Measurements from ENCODE around the gene LETMD1.
A peak's percentile ranks its signal among the peaks of the same experiment; 100 is the strongest.
"Not testable (repeated sequence)": the region's sequence is repeated elsewhere in the genome, so short reads cannot be mapped to it uniquely, and the experiment has no call there.

LETMD1 gene, protein sequence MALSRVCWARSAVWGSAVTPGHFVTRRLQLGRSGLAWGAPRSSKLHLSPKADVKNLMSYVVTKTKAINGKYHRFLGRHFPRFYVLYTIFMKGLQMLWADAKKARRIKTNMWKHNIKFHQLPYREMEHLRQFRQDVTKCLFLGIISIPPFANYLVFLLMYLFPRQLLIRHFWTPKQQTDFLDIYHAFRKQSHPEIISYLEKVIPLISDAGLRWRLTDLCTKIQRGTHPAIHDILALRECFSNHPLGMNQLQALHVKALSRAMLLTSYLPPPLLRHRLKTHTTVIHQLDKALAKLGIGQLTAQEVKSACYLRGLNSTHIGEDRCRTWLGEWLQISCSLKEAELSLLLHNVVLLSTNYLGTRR

DNA sequence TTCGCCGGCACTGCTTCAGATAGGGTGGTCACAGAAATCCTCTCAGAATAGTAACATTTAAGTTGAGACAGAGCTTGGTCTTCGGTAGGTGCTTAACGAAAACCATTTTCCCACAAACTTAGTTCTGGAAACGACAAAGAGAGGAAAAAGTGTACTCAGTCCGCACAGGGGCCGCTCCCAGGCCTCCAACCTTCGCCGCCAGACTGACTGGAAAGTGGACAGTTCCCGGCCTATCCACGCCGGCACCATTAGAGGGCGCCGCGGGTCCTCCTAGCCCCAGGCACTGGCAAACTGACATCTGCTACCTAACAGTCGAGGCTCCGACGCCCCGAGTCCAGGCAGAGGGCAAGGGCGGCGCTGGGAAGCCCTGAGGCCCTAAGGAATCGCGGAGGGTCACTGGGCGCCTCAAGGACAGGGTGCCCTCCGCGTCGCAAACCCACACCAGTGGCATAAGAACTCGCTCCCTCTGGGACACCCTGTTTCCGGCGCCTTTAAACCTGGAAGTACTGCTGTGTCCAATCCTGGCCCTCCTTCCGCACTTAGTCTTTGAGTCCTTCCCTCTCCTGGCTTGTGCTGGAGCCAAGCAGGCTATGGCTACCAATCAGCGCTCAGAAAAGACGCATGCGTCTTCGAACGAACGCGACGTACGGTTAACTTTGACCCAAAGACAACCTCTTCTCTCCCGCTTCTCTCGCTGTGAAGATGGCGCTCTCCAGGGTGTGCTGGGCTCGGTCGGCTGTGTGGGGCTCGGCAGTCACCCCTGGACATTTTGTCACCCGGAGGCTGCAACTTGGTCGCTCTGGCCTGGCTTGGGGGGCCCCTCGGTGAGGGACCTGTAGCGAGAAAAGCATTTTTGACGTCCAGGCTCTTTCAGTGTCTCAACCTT is at the start of gene LETMD1:
Gene LETMD1, plus strand, starts transcription at position 673 of the 886 bp plus-strand sequence. Its CDS starts 30 bp downstream, at position 703.
- peak; percentile 92 for DNase-seq

DNA sequence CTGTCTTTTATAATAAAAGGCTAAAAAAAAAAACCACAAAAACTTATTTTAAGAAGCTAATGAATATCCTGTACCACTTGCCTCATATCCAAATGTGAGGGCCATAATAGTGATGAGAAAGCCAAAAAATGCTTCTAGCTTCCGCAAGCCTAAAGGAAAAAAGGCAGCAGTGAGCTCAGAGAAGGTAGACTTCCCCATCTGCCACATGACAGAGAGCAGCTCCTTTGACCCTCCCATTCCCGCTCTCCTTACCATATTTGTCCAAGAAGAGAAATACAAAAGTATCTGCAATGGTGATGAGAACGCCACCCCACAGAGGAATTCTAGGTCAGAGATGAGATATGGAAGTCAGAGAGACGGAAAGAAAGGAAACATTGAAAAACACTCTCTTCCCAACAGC is 49.0 kb upstream of the LETMD1 start:
- no peak for DNase-seq

DNA sequence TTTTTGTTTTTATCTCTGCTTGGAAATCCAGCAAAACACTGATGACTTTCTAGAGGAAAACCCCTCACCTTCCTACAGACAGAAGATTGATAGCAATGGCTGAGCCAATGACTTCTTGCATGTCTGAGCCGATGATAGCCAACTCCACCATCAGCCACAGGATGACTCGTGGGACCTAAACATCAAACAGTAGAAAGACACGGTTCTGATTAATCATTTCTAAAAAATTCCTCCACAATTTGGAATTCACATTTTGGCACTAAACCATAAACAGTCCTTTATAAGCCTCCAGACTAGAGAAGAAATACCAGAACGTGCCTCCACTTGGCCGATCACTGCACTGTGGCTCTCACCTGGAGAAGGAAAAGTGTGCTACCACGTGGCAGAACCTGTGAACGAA is 47.9 kb upstream of the LETMD1 start:
- no peak for DNase-seq

DNA sequence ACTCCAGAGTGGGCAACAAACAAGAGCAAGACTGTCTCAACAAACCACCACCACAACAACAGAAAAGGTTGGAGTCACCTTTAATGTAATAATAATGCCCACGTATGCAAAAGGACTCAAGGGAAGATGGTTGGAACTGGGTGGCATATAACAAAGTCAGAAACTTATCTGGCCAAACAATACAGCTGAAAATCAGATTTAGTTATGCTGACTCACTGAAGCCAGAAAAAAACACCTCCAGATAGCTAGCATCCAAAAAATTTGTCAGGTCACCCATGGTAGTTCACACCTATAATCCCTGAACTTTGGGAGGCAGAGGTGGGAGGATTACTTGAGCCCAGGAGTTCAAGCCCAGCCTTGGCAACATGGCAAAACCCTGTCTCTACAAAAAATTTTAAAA is 46.3 kb upstream of the LETMD1 start:
- DNase-seq = no peak

DNA sequence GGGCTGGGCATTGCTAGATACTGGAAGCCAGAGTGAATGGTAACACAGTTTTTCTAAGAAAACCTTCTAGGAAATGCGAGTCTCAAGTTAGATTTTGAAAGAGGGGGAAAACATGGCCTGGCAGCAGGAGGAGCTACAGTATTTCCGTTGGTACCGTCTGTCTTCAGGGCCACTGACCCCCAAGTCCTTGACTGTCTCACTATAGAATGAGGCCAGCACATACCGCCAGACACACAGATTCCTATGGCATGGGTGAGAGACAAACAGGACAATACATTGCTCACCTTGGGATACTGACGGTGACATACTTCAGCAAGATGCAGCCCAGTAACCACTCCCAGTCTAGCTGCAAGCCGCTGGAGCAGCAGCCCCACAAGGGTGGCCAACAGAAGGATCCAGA is 43.6 kb upstream of the LETMD1 start:
- no peak for DNase-seq

DNA sequence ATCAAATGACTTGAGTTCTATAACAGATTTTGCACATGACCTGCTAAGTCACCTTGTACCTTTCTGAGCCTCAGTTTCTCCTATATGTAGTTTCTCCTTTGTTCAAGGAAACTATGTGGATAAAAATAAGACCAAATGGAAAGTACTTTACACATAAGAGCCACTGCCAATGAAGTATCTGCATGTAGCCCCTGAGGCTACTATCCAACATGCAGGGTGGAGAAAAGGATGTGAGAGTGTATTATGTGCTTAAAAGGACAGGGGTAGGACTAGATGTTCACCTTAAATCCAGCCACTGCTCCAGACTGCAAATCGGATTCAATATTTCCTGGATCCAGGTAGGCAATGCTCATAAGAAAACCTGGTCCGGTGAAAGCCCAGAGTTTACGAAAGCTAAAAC is 43.1 kb upstream of the LETMD1 start:
- DNase-seq = no peak

DNA sequence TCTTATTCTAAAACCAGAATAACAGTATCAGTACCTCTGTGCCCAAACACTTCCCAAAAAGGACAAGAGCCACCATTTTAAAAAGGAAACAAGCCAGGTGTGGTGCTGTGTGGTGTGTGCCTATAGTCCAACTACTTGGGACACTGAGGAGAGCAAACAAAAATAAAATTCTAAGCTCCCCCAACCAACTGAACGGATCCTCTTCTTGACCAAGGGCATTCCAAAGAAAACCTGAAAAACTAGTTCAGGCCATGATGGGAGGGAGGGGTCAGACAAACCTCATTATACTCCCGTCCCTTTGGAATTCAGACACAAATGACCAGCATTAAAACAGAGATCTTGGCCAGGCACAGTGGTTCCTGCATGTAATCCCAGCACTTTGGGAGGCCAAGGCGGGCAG is 42.5 kb upstream of the LETMD1 start:
- no peak for DNase-seq

DNA sequence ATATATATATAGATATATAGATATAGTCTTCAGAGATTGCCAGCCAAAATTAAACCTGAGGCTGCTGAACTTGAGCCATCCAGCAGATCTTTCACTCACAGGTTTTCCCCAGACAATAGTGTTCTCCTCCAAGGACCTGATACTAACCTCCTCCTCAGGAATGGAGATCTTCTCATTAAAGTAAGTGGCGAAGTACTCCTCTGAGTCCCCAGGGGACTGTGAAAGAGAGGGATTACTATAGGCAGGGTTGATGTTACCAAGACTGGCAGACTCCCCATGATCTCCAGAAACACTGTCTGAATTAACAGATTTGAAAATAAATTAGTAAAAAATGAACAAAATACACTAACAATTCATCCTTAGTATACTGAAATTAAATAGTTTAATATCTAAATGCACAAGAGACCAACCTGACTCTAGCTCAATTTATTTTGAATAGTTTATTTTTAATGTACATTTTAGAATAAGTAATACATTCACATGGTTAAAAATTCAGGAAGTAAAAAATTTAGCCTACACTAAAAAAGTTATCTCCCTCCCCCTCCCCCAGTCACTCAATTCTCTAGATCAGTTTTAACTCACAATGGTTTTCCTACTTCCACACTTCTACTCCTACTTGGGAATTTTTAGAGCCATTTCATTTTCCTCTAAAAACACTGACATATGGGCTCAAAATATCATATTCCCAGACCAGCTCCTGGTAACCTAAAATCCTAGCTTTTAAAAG is 39.6 kb upstream of the LETMD1 start:
- DNase-seq = no peak

DNA sequence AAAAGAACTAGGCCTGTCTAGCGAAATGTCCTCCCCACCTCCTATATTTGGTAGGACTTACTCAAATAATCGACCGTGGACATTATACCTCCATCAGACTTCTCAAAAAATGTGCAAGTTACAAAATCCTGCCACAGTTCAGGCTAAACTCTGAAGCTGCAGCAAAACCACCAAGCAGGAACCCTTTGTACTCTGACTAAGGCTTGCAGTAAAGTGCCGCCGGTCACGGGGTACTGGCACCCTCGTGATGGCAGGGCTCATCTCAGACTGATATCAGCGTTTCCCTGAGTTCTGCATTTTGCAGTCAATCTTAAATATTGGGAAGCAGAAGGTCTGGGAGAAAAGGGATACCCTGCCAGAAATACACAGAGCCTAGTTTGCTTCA is 39.1 kb upstream of the LETMD1 start:
- DNase-seq = peak; percentile 42

DNA sequence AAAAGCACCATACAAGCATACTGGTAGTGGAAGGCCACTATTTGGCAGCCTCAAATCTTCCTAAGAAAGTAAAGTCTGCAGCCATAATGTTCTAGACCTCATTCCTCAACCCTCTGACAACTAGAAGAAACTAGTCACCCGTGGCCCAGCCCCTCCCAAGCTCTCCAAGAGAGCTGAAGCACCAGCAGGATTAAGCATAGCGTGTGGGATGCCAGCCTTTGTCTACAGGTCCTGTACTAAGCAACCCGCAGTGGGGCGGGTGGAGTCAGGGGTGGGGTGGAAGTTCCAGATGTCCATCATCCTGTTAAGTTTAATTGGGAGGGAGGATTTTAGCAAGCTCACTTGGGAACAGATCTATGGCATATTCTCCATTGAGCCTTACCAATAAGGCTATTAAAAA is 36.2 kb upstream of the LETMD1 start:
- DNase-seq = no peak

DNA sequence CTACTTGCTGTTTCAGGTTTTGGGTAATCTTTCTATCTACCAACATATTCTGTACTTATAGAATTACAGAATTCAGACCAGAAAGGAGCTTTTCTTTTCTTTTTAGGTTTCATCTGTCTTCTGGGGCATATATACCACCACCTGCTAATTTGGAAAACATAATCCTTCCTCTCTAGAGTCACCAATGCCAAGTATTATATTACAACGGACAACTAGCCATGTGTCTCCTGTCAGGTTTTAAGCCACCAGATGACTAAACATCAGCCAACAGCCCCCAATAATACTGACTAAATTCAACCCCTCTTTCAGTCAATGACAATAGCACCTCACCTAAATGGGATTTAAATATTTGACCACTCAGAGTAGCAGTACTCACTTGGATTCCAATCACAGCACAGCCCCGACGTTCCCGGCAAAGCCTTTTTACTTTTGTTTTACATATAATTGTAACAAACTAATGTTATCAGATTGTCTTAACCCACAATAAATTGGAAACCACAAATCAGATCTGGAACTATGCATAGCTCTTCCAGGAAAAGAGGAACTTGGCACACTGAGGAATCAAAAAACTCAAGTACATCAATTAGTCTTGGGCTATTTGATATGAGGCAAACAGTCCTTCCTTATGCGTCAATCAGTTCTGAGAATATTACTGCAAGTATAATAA is 35.4 kb upstream of the LETMD1 start:
- DNase-seq = no peak

DNA sequence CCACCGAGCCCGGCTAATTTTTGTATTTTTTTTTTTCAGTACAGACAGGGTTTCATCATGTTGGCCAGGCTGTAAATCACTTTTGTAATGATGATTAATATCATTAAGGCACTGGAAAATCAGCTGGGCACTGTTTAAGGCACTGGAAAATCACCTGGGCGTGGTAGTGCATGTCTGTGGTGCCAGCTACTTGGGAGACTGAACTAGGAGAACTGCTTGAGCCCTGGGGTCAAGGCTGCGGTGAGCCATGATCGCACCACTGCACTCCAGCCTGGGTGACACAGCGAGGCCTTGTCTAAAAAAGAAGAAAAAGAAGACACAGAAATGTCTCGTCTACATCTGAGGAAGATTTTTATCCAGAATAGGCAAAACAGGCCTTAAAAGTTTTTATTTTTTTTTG is 34.7 kb upstream of the LETMD1 start:
- no peak for DNase-seq

DNA sequence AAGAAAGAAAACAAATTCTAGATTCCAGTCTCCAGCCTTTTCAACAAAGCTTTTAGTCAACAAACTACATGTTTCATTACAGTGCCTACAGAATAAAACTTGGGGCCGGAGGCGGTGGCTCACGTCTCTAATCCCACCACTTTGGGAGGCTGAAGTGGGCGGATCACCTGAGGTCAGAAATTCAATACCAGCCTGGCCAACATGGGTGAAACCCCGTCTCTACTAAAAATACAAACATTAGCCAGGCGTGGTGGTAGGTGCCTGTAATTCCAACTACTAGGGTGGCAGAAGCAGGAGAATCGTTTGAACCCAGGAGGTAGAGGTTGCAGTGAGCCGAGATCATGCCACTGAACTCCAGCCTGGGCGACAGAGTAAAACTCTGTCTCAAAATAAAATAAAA is 33.7 kb upstream of the LETMD1 start:
- not testable (repeated sequence) for DNase-seq

DNA sequence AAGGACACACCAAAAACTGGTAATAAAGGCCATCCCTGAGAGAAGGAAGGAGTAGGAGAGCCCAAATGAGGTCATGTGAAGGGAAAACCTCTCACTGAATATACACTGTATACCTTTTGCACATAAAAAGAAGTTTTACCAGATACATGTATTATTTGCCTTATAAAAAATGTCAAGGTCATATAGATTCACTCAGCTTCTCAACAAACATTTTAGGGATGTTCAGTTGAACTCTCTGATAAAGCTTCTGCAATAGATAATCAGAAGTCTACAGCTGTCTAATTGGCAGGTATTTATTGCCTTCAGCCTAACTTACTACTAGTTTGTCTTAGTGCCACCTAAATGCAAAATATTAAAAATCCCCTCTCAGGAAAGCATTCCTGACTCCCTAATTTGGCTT is 30.7 kb upstream of the LETMD1 start:
- no peak for DNase-seq

DNA sequence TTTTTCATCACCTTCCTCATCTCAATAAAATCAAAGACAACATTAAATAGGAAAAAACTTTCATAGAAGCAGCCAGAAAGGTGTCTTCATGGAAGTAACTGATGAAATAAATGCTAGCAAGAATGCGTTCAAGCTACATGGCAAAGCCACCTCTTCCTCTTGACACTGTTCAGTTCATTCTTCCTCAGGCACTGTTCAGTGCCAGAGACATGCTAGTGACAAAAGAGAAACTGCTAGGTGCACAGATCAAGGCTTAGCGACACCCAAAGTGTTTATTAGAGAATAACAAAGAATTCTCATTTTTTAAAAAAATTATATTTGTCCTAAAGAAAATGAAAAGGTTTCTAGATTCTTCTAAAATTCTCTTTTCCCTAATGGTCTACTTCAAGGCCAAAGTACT is 29.2 kb upstream of the LETMD1 start:
- no peak for DNase-seq

DNA sequence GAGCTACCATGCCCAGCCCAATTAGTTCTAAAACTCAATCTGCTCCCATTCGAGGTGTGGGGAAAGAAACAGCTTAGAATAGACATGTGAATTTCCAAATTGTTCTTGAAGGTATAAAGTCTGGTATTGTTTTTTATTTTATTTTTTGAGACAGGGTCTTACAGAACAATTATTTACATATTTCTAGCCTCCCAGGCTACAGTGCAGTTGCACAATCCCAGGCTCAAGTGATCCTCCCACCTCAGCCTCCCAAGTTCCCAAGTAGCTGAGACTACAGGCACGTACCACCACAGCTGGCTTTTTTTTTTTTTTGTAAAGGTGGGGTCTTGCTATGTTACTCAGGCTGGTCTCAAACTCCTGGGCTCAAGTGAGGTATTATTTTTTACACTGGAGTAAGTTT is 28.2 kb upstream of the LETMD1 start:
- DNase-seq = no peak

DNA sequence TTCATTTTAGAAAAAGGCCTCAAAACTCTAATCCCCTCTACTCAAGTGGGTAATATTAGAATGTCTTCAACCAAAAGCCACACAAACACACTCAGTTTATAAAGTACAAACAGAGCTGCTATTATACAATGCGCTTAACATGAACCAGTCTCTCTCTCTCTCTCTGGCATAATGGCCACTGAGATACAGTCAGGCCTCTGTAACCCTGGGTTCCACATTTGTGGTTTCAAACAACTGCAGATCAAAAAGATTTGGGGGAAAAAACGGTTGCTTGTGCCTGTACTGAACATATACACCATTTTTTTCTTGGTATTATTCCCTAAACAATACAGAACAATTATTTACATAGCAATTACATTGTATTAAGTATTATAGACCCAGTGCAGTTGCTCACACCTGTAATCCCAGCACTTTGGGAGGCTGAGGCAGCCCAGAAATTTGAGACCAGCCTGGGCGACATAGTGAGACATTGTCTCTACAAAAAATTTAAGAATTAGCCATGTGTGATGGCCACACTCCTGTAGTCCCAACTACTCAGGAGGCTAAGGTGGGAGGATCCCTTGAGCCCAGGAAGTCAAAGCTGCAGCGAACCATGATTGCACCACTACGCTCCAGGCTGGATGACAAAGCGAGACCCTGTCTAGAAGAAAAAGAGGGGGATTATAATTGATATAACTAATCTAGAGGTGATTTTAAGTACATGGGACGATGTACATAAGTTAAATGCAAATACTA is 27.5 kb upstream of the LETMD1 start:
- no peak for DNase-seq

DNA sequence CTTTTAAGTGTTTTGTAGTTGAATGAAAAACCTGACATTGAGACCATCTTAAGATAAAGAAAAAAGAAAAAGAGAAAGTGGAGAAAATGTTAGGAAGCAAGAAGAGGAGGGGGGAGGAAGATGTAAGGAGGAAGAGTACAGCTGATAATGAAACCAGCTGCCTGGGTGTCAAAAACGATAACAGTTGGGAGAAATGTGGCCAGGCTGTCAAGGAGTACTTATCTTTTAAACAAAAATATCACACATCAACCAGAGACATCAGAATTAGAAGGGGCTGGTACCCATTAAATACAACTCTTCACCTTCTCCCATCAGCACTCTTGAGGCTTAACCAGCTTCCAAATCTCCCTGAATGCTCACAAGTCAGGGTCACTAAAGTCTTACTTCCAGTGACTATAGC is 26.4 kb upstream of the LETMD1 start:
- DNase-seq = no peak

DNA sequence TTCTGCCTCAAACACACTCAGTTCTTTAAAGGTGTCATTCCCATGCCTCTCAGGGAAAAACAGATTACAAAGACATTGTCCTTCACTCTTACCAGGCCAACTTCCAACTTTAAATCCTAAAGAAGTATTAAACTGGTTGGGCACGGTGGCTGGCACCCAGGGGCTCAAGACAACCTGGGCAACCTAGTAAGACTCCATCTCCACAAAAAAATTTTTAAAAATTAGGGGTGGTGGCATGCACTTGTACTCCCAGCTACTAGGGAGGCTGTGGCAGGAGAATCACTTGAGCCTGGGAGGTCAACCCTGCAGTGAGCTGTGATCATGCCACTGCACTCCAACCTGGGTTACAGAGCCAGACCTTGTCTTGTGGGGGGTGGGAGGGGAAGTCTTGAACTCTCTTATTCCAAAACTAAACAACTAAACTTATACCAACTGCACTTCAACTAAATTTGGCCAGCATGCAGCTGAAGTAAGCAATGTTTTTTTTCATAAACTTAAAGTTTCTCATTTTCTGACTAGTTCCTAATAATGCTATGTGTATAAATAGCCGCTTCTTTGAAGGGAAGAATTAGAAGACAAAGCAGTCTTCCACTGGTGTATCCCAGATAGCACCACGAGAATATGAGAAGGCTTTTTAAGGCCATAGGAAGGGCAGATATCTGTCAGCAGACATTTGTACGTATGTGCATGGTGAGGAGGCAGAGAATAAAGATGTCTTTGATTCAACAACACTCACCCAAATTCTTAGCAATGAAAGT is 24.3 kb upstream of the LETMD1 start:
- no peak for DNase-seq

DNA sequence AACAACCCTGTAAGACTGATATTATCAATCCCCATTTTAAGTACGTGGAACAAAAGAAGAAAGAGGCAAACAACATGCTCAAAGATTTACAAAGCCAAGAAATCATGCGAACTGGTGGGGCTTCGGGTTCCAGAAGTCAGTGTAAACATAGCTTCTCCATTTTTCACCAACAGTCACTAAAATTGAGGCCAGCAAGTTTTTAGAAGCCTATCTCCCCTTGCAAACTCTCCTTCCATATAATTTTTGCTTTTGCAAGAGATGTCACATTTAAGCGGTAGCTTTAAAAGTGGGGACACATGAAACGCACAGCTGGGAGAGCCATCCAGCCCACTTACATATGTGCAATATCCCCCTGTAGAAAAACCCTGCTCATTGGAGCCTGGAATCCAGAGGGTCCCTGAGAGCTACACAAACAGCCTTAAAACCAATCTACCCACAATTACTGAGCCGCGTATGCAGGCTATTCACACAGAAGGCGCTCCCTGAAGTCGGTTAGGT is 22.7 kb upstream of the LETMD1 start:
- peak; percentile 34 for DNase-seq
